Measurements from ENCODE around the gene OR6X1. TPM values are rescaled to one million over a fixed set of nuclear protein-coding genes. Genes with fewer than 3 reads are reported as not detected.
"Not testable (repeated sequence)": the region's sequence is repeated elsewhere in the genome, so short reads cannot be mapped to it uniquely, and the experiment has no call there.

OR6X1 gene
- polyA plus RNA-seq, 10 donors, result not detected

- no peak for DNase-seq
These were observed 1.0 kb upstream of the OR6X1 start for GRCh38 chr11:123755344-123755743.

DNA sequence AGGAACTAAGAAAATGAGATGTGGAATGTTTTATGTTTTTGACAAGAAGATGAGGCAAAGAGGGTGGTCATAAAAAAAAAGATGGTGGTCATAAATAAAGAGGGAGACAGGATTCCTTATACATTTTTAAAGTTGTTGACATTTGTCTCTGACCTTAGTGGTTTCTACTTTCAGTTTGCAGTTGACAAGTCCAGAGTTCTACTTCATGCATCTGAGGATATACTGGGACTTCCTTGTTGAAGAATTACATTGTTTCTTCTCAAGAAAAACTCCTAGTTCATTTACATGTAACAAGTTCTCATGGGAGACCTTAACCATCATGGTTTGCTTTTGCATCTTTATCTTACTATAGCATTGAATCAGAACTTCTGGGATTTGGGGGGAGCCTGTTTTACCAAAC, 1.2 kb downstream of the OR6X1 start:
- no peak for DNase-seq

GRCh38 chr11:123751781-123752180, 2.5 kb downstream of the OR6X1 start:
- DNase-seq, result no peak

DNA sequence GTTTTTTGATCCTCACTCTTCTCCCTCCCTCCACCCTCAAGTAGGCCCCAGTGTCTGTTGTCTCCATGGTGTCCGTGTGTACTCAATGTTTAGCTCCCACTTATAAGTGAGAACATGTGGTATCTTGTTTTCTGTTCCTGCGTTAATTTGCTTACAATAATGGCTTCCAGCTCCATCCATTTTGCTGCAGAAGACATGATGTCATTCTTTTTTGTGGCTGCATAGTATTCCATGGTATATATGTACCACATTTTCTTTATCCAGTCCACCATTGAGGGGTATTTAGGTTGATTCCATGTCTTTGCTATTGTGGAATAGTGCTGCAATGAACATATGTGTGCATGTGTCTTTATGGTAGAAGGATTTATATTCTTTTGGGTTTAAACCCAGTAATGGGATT, 6.0 kb downstream of the OR6X1 start:
- not testable (repeated sequence) for DNase-seq

DNA sequence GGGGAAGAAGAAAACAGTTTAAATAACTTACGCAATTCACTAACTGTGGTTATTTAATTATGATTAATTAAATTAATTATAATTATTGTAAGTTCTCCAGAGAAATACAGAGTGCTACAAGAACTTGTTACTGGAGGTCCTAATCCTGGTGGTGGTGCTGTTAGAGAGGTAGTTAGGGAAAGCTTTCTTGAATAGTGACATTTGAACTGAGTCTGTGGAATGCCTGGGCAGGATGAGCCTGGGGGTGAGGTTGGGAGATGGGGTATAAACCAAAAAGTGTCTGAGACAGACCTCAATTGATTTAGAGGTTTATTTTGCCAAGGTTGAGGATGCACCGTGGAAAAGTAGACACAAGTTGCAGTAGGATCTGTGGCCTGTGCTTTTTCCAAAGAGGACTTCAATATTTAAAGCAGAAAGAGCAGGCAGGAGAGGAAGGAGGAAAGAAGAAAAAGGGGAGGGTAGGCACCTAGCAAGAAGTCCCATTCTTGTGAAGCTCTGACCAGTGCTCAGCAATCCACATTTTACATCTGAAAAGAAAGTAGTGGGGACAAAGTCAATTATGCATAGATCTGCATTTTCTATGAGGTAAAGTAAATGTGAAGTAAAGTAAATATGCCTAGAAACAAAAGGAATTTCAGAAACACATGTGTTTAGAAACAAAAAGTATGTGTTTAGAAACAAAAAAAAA, 8.4 kb downstream of the OR6X1 start:
- no peak for DNase-seq

DNA sequence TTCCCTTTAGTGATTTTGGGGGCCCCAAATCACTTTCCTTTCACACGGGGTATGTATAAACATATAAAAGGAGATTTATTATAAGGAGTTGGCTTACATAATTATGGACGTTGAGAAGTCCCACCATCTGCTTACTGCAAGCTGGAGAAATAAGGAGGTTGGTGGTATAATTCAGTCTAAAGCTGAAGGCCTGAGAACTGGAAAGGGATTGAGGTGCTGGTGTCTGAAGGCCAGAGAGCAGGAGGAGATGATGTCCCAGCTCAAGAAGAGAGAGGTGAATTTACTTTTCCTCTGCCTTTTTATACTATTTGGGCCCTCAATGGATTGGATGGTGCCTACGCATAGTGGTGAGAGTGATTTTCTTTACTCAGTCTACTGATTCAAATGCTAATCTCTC, 11.6 kb downstream of the OR6X1 start:
- peak in 1 of 3 donors; percentile 5 for DNase-seq

- peak in 1 of 3 donors; percentile 8 for DNase-seq
These were observed 12.1 kb downstream of the OR6X1 start for GRCh38 chr11:123742031-123742723.

GRCh38 chr11:123741159-123742030, 12.9 kb downstream of the OR6X1 start, which contains the start of gene ZNF202:
ZNF202 (minus strand) TSS chr11:123741660; CDS start chr11:123730888, 10,772 bp downstream.
- peak; percentile 89 to 97 (median 93) for DNase-seq

- DNase-seq, result peak in 1 of 3 donors; percentile 5
These were observed 13.5 kb downstream of the OR6X1 start for GRCh38 chr11:123740787-123741158.

- no peak for DNase-seq
These were observed 15.9 kb downstream of the OR6X1 start for GRCh38 chr11:123738374-123738773.

DNA sequence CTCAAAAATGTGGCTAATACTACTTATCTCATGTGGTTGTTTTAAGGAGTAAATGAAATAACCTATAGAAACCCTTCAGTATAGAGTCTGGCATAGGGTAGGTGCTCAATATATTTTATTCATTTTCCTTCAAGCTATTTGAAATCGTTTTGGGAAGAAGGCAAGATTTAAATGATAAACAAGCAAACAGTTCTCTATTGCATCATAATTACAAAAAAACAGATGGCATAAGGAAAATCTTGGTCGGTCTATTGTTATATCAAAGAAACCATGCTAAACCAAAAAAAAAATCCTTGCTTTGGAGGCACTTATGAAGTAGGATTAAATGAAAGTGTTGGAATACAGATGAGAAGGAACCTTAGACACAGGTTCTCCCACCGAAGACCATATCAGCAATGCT, 17.5 kb downstream of the OR6X1 start:
- DNase-seq, result no peak

DNA sequence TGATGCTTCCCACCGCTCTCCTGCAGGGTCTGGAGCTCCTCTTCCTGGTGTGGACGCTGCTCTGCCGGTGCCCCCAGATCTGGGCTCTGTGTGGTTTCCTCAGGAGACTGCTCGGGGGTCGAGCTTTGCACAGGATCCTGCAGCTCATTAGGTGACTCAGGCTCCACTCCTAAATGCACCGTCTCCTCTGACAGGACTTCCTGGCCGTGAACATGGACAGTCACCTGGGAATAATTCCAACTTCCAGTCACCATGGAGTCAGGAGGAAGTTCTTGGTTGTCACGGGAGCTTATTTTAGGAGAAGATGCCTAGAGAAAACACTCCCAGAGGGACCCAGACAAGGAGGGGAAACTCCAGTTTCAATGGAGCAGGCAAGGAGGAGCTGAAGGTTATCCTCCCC, 24.7 kb downstream of the OR6X1 start:
- DNase-seq, result no peak

DNA sequence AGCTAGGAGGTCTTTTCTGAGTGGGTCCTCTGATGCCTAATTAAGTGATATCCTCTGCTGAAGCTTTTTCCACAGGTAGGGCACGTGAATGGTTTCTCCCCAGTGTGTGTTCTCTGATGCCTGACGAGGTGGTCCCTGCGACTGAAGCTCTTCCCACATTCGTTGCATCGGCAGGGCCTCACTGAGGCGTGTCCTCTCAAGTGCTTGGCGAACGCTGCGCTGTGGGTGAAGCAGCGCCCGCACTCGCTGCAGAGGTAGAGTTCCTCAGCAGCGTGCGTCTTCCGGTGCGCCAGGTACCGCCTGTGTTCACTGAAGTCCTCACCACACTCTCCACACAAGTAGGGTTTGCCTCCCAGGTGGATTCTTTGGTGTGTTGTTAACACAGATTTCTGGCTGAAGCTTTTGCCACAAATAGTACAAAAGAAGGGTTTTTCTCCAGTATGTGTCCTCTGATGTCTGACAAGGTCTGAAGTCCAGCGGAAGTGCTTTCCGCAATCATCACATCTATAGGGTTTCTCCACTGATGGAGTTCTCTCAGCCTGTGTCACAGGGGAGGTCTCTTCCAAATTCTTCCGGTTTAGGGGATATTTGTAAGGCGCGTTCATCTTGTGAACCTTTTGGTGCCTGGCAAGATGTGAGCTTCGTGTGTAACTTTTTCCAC, 28.2 kb downstream of the OR6X1 start:
- DNase-seq, result no peak

DNA sequence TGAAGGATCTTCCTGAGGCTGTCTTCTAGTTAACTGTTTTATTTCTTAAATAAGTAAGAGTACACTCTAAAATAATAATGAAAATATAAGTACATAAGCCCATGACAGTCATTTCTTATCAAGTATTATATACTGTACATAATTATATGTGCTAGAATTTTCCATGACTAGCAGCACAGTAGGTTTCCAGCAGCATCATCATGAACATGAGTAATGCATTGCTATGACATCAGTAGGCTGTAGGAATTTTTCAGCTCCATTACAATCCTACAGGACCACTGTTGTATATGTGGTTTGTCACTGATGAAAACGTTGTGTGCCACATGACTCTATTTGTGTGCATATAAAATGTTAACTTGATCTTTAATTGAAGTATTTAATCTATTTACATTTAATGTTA, 34.9 kb downstream of the OR6X1 start:
- no peak for DNase-seq

DNA sequence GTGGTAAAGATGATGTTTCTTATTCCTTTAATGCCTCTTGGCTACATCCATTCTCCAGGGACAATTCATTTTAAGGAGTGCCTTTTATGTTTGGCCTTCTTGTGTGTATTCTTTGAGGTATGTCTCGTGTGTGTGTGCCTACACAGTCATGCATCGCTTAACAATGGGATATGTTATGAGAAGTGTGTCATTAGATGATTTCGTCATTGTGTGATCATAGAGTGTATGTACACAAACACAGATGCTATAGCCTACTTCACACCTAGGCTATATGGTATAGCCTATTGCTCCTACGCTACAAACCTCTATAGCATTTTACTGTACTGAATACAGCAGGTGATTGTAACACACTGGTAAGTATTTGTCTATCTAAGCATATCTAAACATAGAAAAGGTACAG, 35.8 kb downstream of the OR6X1 start:
- no peak for DNase-seq

DNA sequence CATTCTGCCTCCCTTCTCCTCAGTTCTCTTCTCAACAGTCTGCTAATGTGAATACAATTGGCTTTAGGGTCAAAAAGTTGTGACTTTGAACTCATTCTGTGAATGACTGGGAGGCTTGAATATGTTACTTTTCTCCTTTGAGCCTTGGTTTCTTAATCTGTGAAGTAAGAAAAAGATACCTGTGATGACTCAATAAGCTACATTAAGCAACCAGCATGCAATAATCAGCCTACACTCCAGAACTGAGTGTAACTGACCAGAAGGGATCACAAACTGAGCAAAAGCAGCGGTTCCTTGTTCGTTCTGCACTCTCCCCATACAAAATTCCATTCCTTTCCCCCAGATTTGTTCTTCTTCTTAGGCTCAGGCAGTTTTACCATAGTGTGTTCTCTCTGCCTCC, 36.3 kb downstream of the OR6X1 start:
- no peak for DNase-seq

- DNase-seq, result not testable (repeated sequence)
These were observed 41.7 kb downstream of the OR6X1 start for GRCh38 chr11:123712627-123713026.

- DNase-seq, result peak; percentile 53 to 77 (median 67)
These were observed 46.6 kb downstream of the OR6X1 start for GRCh38 chr11:123707606-123708205.

- DNase-seq, result no peak
These were observed 47.1 kb downstream of the OR6X1 start for GRCh38 chr11:123707206-123707605.

DNA sequence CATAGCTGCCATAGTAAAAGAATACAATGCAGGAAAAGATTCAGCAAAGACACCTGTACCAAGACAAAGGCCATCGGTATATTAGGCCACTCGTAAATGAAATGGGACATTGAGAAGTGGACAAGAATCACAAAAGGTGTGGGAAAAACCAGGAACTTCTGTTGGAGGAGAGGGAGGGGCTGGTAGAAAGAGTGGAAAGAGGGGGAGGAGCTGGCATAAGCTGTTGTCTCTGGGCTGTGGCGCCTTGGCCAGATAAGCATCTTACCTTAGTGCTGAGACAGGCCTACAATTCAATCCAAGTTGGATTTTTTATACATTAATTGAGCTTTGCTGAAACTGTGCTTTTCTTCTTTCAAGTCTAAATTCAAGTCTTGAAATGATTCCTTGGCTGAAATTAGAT, 50.0 kb downstream of the OR6X1 start:
- DNase-seq, result no peak

Measured in muscle of back (tissue), 11 donors.